Measurements from ENCODE around the gene IDI1.

The IDI1 gene

GRCh38 chr10:990808-991207, 58.1 kb downstream of the IDI1 start:
- no peak for TF ChIP-seq CTCF (IDR thresholded peaks at IDR 0.05; ENCODE audit: low read depth, low read length, missing control alignments)
- DNase-seq (ENCODE audit: extremely low read depth, low read depth) = no peak
- H3K4me3 ChIP-seq (replicated peaks; ENCODE audit: low read depth, low read length) = peak overlapping the region; percentile 23

All from HFF-Myc (cell line).